T-cell (primary cell): ENCODE measurements around the gene TRAPPC12. TPM values are rescaled to one million over a fixed set of nuclear protein-coding genes. Genes with fewer than 3 reads are reported as not detected.
"Not testable (repeated sequence)": the region's sequence is repeated elsewhere in the genome, so short reads cannot be mapped to it uniquely, and the experiment has no call there.

Experiments
- ATAC-seq, 4 experiments: fragments of 200-7000 bp in 3 of 4; fragments of 150-1000 bp in 1 of 4; cut with Tn5 transposase; replicated peaks in 1 of 4; 1 replicate in 3 of 4; 2 replicates in 1 of 4; pipeline ENCODE4 v1.10.0; 2021; ENCODE audit warnings: moderate library complexity in 3 of 4, mild to moderate bottlenecking in 2 of 4, moderate number of reproducible peaks in 1 of 4
- CTCF ChIA-PET, 2 donors: fragments of 300-600 bp; sonication (Branson Sonifier 250); formaldehyde crosslinking; loops; one replicate each; lab custom pipeline; 2022; ENCODE audit warnings: antibody characterized with exemption in 2 of 2; lab: Charles Lee
- POLR2A ChIA-PET, 2 donors: fragments of 300-600 bp; sonication (Branson Sonifier 250); formaldehyde crosslinking; loops; one replicate each; lab custom pipeline; 2022; ENCODE audit warnings: antibody characterized with exemption in 2 of 2; lab: Charles Lee
- DNase-seq, 35 experiments: peaks; one replicate each; pipeline versions ENCODE4 v3.0.0 to v3.0.0-alpha.2; 2013 to 2023
- H3K27ac ChIP-seq: one replicate; pipeline ENCODE4 v1.5.1; 2013; ENCODE audit warnings: low read length
- H3K27me3 ChIP-seq, 2 experiments: replicated peaks in 1 of 2; 1 replicate in 1 of 2; 2 replicates in 1 of 2; pipeline versions ENCODE4 v1.6.1 to v1.7.0; 2013; ENCODE audit warnings: low read length in 1 of 2, mixed read lengths in 1 of 2; ENCODE audit not compliant: control insufficient read depth in 2 of 2, insufficient read depth in 2 of 2; ENCODE audit errors: extremely low read depth in 1 of 2
- H3K36me3 ChIP-seq, 2 donors: 1 replicate in 1 of 2; 2 replicates in 1 of 2; pipeline versions ENCODE4 v1.6.1 to v1.7.0; 2013; ENCODE audit warnings: low read length in 1 of 2; ENCODE audit not compliant: control insufficient read depth in 2 of 2, insufficient read depth in 1 of 2; ENCODE audit errors: extremely low read depth in 1 of 2
- H3K4me1 ChIP-seq, 2 experiments: 1 replicate in 1 of 2; 2 replicates in 1 of 2; pipeline versions ENCODE4 v1.6.1 to v1.7.0; 2013; ENCODE audit warnings: low read length in 2 of 2, mixed read lengths in 1 of 2; ENCODE audit not compliant: insufficient read depth in 2 of 2, control insufficient read depth in 1 of 2; ENCODE audit errors: extremely low read depth in 1 of 2
- H3K4me3 ChIP-seq, 2 donors: 1 replicate in 1 of 2; 2 replicates in 1 of 2; pipeline versions ENCODE4 v1.5.1 to v1.7.0; 2013; ENCODE audit warnings: mild to moderate bottlenecking in 2 of 2, low read length in 1 of 2, moderate library complexity in 1 of 2; ENCODE audit not compliant: control insufficient read depth in 1 of 2; ENCODE audit errors: extremely low read depth in 1 of 2
- H3K9me3 ChIP-seq: 2 replicates; pipeline ENCODE4 v1.7.0; 2013
- H3K27ac Mint-ChIP-seq, 2 donors: one replicate each; pipeline ENCODE4 v1.8.0; 2020 to 2021; ENCODE audit warnings: mild to moderate bottlenecking in 2 of 2, mixed read lengths in 2 of 2
- H3K27me3 Mint-ChIP-seq, 2 donors: one replicate each; pipeline ENCODE4 v1.8.0; 2021 to 2022; ENCODE audit warnings: mixed read lengths in 2 of 2
- H3K36me3 Mint-ChIP-seq: one replicate; pipeline ENCODE4 v1.8.0; 2021; ENCODE audit warnings: mixed read lengths
- H3K4me1 Mint-ChIP-seq, 3 donors: one replicate each; pipeline ENCODE4 v1.8.0; 2020 to 2022; ENCODE audit warnings: mixed read lengths in 3 of 3, mild to moderate bottlenecking in 1 of 3
- H3K4me3 Mint-ChIP-seq, 3 donors: one replicate each; pipeline ENCODE4 v1.8.0; 2020 to 2022; ENCODE audit warnings: mild to moderate bottlenecking in 3 of 3, mixed read lengths in 3 of 3, moderate library complexity in 3 of 3
- H3K9me3 Mint-ChIP-seq, 3 donors: one replicate each; pipeline ENCODE4 v1.8.0; 2020 to 2022; ENCODE audit warnings: mixed read lengths in 3 of 3
- WGBS: methylation state at CpG from one replicate; pipeline ENCODE4 v1.1.5; 2013; ENCODE audit warnings: missing lambda C conversion rate; ENCODE audit not compliant: insufficient coverage; 5-methylcytosine and 5-hydroxymethylcytosine counted together
- total RNA-seq, 35 experiments: library from RNA in 6 of 35; stranded (reverse) in 6 of 35; fragments of 120-200 nt in 1 of 35; gene quantifications; one replicate each; pipeline versions ENCODE4 v1.2.1 to v1.2.4 and lab custom pipeline; 2013 to 2026

Gene TRAPPC12
- total RNA-seq, 5 donors from 2014 or later (not counting 1 experiment from before 2014, with no cell fraction given), result 103 to 158 (median 152) TPM

- CTCF ChIA-PET, ATAC-seq, H3K4me3 ChIP-seq, H3K27me3 ChIP-seq, H3K4me3 Mint-ChIP-seq, POLR2A ChIA-PET, H3K27ac ChIP-seq, DNase-seq, H3K27me3 Mint-ChIP-seq, H3K9me3 ChIP-seq: not testable (repeated sequence)
- H3K4me1 ChIP-seq, result peaks cover 10 to 14% of the 10 kb centered on the region in 2 experiments
- Mint-ChIP-seq H3K36me3 (peaks cover 54% of the 10 kb centered on the region), H3K27ac (peak overlapping the region in 1 of 2 donors; percentile 31), H3K4me1 (peaks cover 19 to 45% (median 36%) of the 10 kb centered on the region in 3 donors), H3K9me3 (peaks cover 4 to 25% (median 10%) of the 10 kb centered on the region in 3 donors)
- peaks cover 3 to 27% of the 10 kb centered on the region in 2 donors for H3K36me3 ChIP-seq
- WGBS, result 80% methylated on average over 1 of the region's 5 CpGs
These were observed 135.9 kb downstream of the TRAPPC12 start for GRCh38 chr2:3515438-3515837.

GRCh38 chr2:3516831-3517230, 137.3 kb downstream of the TRAPPC12 start:
- H3K36me3 ChIP-seq, result peaks cover 0 to 13% of the 10 kb centered on the region in 2 donors
- 94% methylated on average over 2 of the region's 3 CpGs for WGBS
- Mint-ChIP-seq H3K36me3 (peaks cover 40% of the 10 kb centered on the region), H3K9me3 (peaks cover 0 to 17% (median 4%) of the 10 kb centered on the region in 3 donors), H3K4me1 (peaks cover 33 to 59% (median 49%) of the 10 kb centered on the region in 3 donors), H3K27me3 (no peaks in the 10 kb centered on the region), H3K27ac (no peak overlapping the region), H3K4me3 (no peak overlapping the region)
- H3K27ac ChIP-seq, result no peak overlapping the region
- ATAC-seq, result no peak
- H3K9me3 ChIP-seq, result no peaks in the 10 kb centered on the region
- H3K4me3 ChIP-seq, result no peak overlapping the region
- H3K4me1 ChIP-seq, result peaks cover 11 to 23% of the 10 kb centered on the region in 2 experiments
- no peak for DNase-seq
- ChIA-PET POLR2A (no interaction called here), CTCF (interaction anchor here (0.7 to 0.8 kb wide), 2 partner anchors 132 to 139 kb away, joined by 3 to 7 read pairs; partner anchors contain the start of gene EIPR1 (in 1 of the 2))
- H3K27me3 ChIP-seq, result no peaks in the 10 kb centered on the region

- Mint-ChIP-seq H3K4me3 (peak overlapping the region; percentile 87 to 90 (median 89)), H3K27me3 (no peaks in the 10 kb centered on the region), H3K27ac (peak overlapping the region; percentile 91 to 93), H3K36me3 (peaks cover 29% of the 10 kb centered on the region), H3K9me3 (peaks cover 0 to 15% (median 4%) of the 10 kb centered on the region in 3 donors), H3K4me1 (peaks cover 36 to 60% (median 52%) of the 10 kb centered on the region in 3 donors)
- ChIA-PET POLR2A (interaction anchor here (0.6 kb wide), 3 partner anchors 23 to 140 kb away, joined by 3 to 5 read pairs (median 4); no protein-coding TSS in a partner anchor), CTCF (interaction anchor here in 1 of 2 donors (0.8 kb wide), 1 partner anchor 56 kb away, joined by 5 read pairs; no protein-coding TSS in a partner anchor)
- Histone ChIP-seq H3K9me3 (no peaks in the 10 kb centered on the region), H3K36me3 (peaks cover 0 to 2% of the 10 kb centered on the region in 2 donors), H3K4me3 (peak overlapping the region; percentile 65 to 90), H3K27ac (peak overlapping the region; percentile 90), H3K27me3 (no peaks in the 10 kb centered on the region), H3K4me1 (peaks cover 11 to 23% of the 10 kb centered on the region in 2 experiments)
- DNase-seq (no peak), ATAC-seq (no peak)
- WGBS, result 0% methylated on average over 1 of the region's 3 CpGs
These were observed 138.5 kb downstream of the TRAPPC12 start for GRCh38 chr2:3517948-3518495.

- peaks cover 36 to 53% (median 49%) of the 10 kb centered on the region in 3 donors for H3K4me1 Mint-ChIP-seq
- Histone ChIP-seq H3K4me3 (peak overlapping the region; percentile 65 to 90), H3K36me3 (no peaks in the 10 kb centered on the region), H3K27me3 (no peaks in the 10 kb centered on the region), H3K27ac (peak overlapping the region; percentile 90), H3K9me3 (no peaks in the 10 kb centered on the region), H3K4me1 (peaks cover 11 to 23% of the 10 kb centered on the region in 2 experiments)
- ChIA-PET POLR2A (interaction anchor here (0.6 to 0.8 kb wide), 4 partner anchors 22 to 140 kb away, joined by 3 to 5 read pairs (median 4); no protein-coding TSS in a partner anchor), CTCF (interaction anchor here in 1 of 2 donors (0.8 kb wide), 1 partner anchor 57 kb away, joined by 5 read pairs; no protein-coding TSS in a partner anchor)
- WGBS, result under 1% methylated on average over 67 of the region's 67 CpGs
- peaks cover 0 to 15% (median 4%) of the 10 kb centered on the region in 3 donors for H3K9me3 Mint-ChIP-seq
- DNase-seq (peak; percentile 91 to 100 (median 98)), ATAC-seq (peak; percentile 74 to 81 (median 80))
- peak overlapping the region; percentile 91 to 93 for H3K27ac Mint-ChIP-seq
- peak overlapping the region; percentile 87 to 90 (median 89) for H3K4me3 Mint-ChIP-seq
- H3K27me3 Mint-ChIP-seq, result no peaks in the 10 kb centered on the region
- peaks cover 23% of the 10 kb centered on the region for H3K36me3 Mint-ChIP-seq
These were observed 139.2 kb downstream of the TRAPPC12 start for GRCh38 chr2:3518496-3519254.

GRCh38 chr2:3519255-3520205, 140.0 kb downstream of the TRAPPC12 start, which contains the start of gene ADI1:
TSS of gene ADI1 (minus strand) at chr2:3519531. CDS start at chr2:3519487, 44 bp downstream.
- Histone ChIP-seq H3K9me3 (no peaks in the 10 kb centered on the region), H3K4me1 (peaks cover 11 to 23% of the 10 kb centered on the region in 2 experiments), H3K27ac (peak within 1 kb of the TSS; percentile 90), H3K27me3 (no peaks in the 10 kb centered on the region), H3K4me3 (peak within 1 kb of the TSS; percentile 73 to 90), H3K36me3 (no peaks in the 10 kb centered on the region)
- H3K4me1 Mint-ChIP-seq, result peaks cover 34 to 45% (median 40%) of the 10 kb centered on the region in 3 donors
- H3K27me3 Mint-ChIP-seq, result no peaks in the 10 kb centered on the region
- WGBS, result under 1% methylated on average over 73 of the region's 76 CpGs
- ChIA-PET CTCF (interaction anchor here in 1 of 2 donors (0.6 to 1.2 kb wide), 3 partner anchors 39 to 1701 kb away, joined by 3 to 4 read pairs (median 4); partner anchors contain the start of gene RNASEH1), POLR2A (interaction anchor here (0.6 to 1.2 kb wide), 15 partner anchors 11 to 223 kb away, joined by 3 to 11 read pairs (median 4); partner anchors contain the start of genes RNASEH1 (in 1 of the 2) and RPS7 (in 1 of the 2))
- H3K27ac Mint-ChIP-seq, result peak within 1 kb of the TSS; percentile 91 to 93
- H3K36me3 Mint-ChIP-seq, result peaks cover 14% of the 10 kb centered on the region
- H3K9me3 Mint-ChIP-seq, result peaks cover 0 to 13% (median 4%) of the 10 kb centered on the region in 3 donors
- peak within 1 kb of the TSS; percentile 87 to 90 (median 89) for H3K4me3 Mint-ChIP-seq
- DNase-seq, result peak in 34 of 35 experiments; percentile 45 to 83 (median 68)
- peak; percentile 69 to 71 (median 70) for ATAC-seq
